Omental fat pad (tissue), 4 donors: ENCODE measurements around the gene EIF4E3. TPM values are rescaled to one million over a fixed set of nuclear protein-coding genes. Genes with fewer than 3 reads are reported as not detected.

Source experiments
- ATAC-seq: fragments of 150-250 bp; one replicate; pipeline ENCODE4 v1.9.1; 2016; ENCODE audit warnings: mild to moderate bottlenecking, moderate library complexity; ENCODE audit not compliant: low FRiP score
- DNase-seq: peaks from one replicate; pipeline ENCODE4 v3.0.0-alpha.2; 2019; ENCODE audit warnings: low spot score
- total RNA-seq, 4 donors: library from RNA; depleted of rRNA; stranded (reverse); fragments of >200 nt; gene quantifications; one replicate each; pipeline ENCODE4 v1.1.0, GENCODE V29; 2016
- TF ChIP-seq, protein P1 (sequence below), 3 donors: fragments of 450-650 bp; IDR thresholded peaks; one replicate each; pipeline ENCODE4 v1.5.1; 2016 to 2017; ENCODE audit warnings: antibody characterized with exemption in 3 of 3, mild to moderate bottlenecking in 3 of 3, moderate library complexity in 2 of 3

Gene EIF4E3
- total RNA-seq, 4 donors from 2014 or later: 20.3 to 31.7 (median 26.3) TPM

DNA sequence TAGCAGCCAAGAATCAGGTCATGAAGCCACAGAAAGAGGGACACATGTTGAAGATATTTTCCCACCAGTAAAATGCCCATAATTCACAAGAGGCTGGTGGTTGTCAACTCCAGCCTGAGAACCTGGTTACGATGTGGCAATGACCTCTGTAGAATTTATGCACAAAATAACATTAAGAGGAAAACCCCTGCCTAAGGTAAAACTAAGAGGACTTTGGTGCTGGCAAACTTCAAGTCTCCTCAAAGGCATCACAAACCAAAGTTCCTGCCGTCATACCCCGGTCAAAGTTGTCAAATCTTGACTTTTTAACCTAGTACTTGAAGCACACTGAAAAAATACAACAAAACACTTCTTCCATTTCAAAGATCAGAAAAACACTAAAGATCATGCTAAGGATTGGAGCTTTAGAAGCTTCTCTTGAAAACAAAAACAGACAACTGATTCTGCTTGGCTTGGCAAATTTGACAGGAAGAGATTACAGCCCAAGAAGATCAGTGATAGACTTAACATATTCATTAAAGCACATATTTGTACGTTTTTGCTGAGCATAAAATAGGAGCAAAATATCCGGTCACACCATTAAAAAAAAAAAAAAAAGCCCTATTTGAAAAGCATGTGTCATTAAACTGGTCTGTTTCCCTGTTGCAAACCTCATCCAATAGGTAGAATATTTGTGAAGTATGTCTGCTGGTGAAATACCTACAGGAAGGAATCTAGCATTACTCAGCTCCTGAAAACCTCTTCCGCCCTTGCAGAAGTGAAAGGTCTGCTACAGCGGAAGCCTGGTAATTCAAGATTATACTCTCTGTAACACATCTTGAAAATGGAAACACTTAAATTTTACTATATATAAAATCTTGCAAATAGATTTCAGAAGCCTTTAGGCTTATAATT lies 22.8 kb downstream of the EIF4E3 start:
- ATAC-seq (no peak), DNase-seq (no peak)
- TF ChIP-seq, protein P1, sequence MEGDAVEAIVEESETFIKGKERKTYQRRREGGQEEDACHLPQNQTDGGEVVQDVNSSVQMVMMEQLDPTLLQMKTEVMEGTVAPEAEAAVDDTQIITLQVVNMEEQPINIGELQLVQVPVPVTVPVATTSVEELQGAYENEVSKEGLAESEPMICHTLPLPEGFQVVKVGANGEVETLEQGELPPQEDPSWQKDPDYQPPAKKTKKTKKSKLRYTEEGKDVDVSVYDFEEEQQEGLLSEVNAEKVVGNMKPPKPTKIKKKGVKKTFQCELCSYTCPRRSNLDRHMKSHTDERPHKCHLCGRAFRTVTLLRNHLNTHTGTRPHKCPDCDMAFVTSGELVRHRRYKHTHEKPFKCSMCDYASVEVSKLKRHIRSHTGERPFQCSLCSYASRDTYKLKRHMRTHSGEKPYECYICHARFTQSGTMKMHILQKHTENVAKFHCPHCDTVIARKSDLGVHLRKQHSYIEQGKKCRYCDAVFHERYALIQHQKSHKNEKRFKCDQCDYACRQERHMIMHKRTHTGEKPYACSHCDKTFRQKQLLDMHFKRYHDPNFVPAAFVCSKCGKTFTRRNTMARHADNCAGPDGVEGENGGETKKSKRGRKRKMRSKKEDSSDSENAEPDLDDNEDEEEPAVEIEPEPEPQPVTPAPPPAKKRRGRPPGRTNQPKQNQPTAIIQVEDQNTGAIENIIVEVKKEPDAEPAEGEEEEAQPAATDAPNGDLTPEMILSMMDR (IDR thresholded peaks at IDR 0.05): no peak

DNA sequence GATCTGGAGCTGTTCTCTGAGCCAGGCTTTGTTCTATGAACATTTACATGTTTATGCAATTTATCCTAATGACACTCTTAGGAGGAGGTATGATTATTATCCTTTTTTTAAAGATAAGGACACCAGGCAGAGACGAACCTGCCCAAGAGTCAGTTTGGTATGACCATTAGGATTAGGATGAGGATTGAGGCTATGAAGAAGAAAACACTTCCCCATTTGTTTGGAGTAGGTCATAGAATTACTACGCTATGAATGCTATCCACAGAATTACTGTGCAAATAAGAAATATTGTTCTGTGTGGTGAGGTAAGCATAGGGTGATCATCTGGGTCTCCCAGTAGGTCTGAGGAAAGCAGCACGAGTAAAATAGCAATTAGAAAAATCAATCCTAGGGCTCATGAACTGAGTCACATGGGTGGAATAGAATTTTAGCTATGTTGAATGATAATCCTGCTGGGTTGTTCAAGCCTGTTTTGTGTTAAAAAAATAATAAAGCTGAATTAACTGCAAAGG lies 23.9 kb downstream of the EIF4E3 start:
- DNase-seq: no peak
- ATAC-seq: no peak
- TF ChIP-seq, protein P1 (IDR thresholded peaks at IDR 0.05): no peak

DNA sequence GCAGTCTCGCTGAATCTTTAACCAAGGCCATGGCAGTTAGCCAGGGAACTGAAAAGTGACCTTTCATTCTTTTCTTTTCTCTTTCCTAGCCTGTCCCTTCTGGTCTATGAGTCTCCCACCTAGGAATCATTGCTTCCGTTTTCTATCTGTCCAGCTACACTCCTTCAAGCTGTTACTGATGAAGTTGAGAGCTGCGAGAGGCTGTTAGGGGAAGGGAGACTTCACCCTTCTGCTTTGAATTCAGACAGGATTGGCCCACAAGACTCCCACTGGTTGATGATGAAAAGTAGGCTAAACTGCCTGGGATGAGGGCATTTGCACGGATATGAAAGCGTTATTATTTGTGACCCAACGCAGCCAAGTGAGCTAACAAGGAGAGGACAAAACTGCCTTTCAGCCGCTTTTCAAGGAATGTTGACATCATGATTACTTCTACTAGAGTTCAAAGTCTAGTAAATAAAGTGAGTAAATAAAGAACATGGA lies 30.2 kb downstream of the EIF4E3 start:
- no peak for DNase-seq

DNA sequence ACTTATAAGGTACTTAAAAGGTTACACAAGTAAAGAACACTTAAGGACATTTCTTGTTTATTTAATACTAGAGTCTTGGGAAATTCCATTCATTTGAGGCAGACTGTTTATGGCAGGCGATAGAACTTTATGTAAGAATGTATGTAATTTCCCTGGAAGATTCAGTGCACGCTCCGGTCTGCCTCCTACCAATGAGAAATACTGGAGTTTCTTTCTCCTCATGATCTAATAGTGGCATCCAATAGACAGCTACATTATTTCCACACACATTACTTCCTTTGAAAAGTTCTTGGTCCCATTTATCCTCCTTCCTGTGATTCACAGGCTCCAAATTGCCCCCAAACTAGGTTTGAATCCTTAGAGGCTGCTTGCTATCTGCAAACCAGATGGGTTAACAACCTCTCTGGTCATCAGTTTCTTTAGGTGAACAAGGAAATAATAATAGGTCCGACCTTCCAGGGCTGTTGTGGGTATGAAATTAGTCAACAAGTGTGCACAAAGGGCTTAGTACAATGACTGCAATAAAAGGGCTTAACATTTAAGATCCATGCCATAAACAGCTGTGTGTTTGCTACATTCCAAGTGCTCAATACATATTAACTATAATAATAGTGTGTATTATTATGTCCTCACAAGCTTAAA lies 30.7 kb downstream of the EIF4E3 start:
- TF ChIP-seq, protein P1 (IDR thresholded peaks at IDR 0.05): no peak
- DNase-seq (no peak), ATAC-seq (peak; percentile 38)

More for the DNA sequence above, 30.2 kb downstream of the EIF4E3 start:
- TF ChIP-seq, protein P1 (IDR thresholded peaks at IDR 0.05): no peak
- no peak for ATAC-seq

DNA sequence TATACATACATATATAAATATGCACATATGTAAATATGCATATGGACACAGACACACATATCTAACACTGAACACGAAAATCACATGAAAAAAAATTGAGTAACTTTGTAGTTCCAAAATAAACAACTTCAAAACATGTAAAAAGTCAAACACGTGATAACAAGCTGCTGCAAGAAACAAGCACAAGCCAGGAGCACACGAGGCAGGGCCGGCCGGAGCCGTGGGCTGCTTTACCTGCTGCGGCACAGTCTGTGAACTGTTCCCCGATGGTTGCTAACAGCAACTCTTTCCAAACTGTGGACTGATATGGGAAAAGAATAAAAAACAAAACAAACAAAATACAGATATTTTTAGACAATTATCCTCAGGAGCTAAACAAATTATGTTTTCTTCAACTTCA lies 31.6 kb downstream of the EIF4E3 start:
- DNase-seq (no peak), ATAC-seq (no peak)
- TF ChIP-seq, protein P1 (IDR thresholded peaks at IDR 0.05): no peak

DNA sequence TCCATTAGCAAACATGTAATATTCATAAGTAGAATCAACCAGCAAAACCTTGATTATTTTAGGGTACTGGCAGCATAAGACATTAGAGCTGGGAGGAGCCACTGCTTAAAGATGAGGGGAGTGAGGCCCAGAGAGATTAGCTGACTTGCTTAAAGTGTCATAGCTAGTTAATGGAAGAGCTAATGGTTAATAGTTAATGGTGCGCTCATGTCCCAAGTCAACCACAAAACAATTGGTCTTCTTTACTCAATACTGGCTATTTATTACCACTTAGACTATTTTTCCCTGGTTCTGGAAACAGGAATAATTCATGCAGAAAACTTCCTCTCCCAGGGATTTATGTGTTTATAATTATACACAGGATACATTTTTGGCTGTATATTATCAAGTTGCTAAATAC lies 33.1 kb downstream of the EIF4E3 start:
- DNase-seq: no peak
- TF ChIP-seq, protein P1 (IDR thresholded peaks at IDR 0.05): no peak
- no peak for ATAC-seq
